Measurements from ENCODE around the gene OR5H1. TPM values are rescaled to one million over a fixed set of nuclear protein-coding genes. Genes with fewer than 3 reads are reported as not detected.

The OR5H1 gene
- total and polyA plus RNA-seq, 10 of the 15 experiments (the other 5 are each of a cell fraction or from before 2014, with no cell fraction given): not detected

GRCh38 chr3:98172621-98173020 lies 42.1 kb downstream of the OR5H1 start:
- 38% methylated on average over 7 of the region's 7 CpGs for WGBS (ENCODE audit: insufficient coverage, insufficient replicate concordance, low lambda C conversion rate, missing lambda C conversion rate)
- H3K27me3 ChIP-seq (replicated peaks in 1 of 2; ENCODE audit: control insufficient read depth in 2 of 2, insufficient read depth in 2 of 2, low read length in 1 of 2): no peaks in the 10 kb centered on the region
- H3K27ac ChIP-seq (ENCODE audit: control insufficient read depth, insufficient read depth): no peak overlapping the region
- H3K9ac ChIP-seq (ENCODE audit: control insufficient read depth, insufficient read depth, low read length): no peak overlapping the region
- intact Hi-C loops (cut with micrococcal nuclease; ENCODE audit: unreplicated experiment) (no loop called here), in situ Hi-C loops (cut with MboI) (no loop called here)
- DNase-seq (ENCODE audit: low read depth, low spot score): no peak
- BruUV-seq (replicated peaks): no TSS peak
- no peaks in the 10 kb centered on the region for H4K20me1 ChIP-seq (ENCODE audit: control insufficient read depth, insufficient read depth)
- no peak overlapping the region for H3K4me3 ChIP-seq
- TF ChIP-seq NFYA (IDR thresholded peaks at IDR 0.05; ENCODE audit: borderline replicate concordance, low read depth, low read length): no peak
- TF ChIP-seq ATF2 (IDR thresholded peaks at IDR 0.05; ENCODE audit: low read length): no peak
- no peak for TF ChIP-seq ZNF687 (IDR thresholded peaks at IDR 0.05)
- no peak for TF ChIP-seq PAX8 (IDR thresholded peaks at IDR 0.05)
- RAD21 ChIA-PET (ENCODE audit: unreplicated experiment): interaction anchor here (1.5 kb wide), 1 partner anchor 12 kb away, joined by 3 read pairs; no protein-coding TSS in a partner anchor
- no peak for FAIRE-seq
- H3K79me2 ChIP-seq (ENCODE audit: control insufficient read depth, insufficient read depth, low read length): no peaks in the 10 kb centered on the region
- no peak overlapping the region for H3K4me2 ChIP-seq (ENCODE audit: control insufficient read depth, insufficient read depth)
- H3K4me1 ChIP-seq (ENCODE audit: control insufficient read depth, insufficient read depth, low read length): no peaks in the 10 kb centered on the region
- H3K36me3 ChIP-seq (ENCODE audit: control insufficient read depth in 2 of 2, insufficient read depth in 2 of 2, low read length in 1 of 2): no peaks in the 10 kb centered on the region
- CTCF ChIA-PET: interaction anchor here (1.5 to 2.1 kb wide), 2 partner anchors 167 to 171 kb away, joined by 3 to 8 read pairs; no protein-coding TSS in a partner anchor
- SMC1A ChIA-PET (ENCODE audit: uncharacterized antibody, unreplicated experiment): interaction anchor here (1.3 to 1.4 kb wide), 2 partner anchors 12 to 39 kb away, joined by 3 to 5 read pairs; no protein-coding TSS in a partner anchor
- no peak; the same call in 2 of the 3 replicates for ATAC-seq
- H2AFZ ChIP-seq (ENCODE audit: control insufficient read depth, low read depth, low read length): no peak overlapping the region
- H3K9me3 ChIP-seq (replicated peaks; ENCODE audit: control insufficient read depth, insufficient read depth, low read length): no peaks in the 10 kb centered on the region; the same call in 2 of the 3 replicates
- POLR2A ChIA-PET: no interaction called here

Measured in GM12878 (cell line).